Activated CD8-positive, alpha-beta memory T cell treated with anti-CD3 and anti-CD28 coated beads, Interleukin-2, amount 10 ng/mL, durations not matched to agents 7 days and 5 days (primary cell): ENCODE measurements around the gene SEC61B. TPM values are rescaled to one million over a fixed set of nuclear protein-coding genes. Genes with fewer than 3 reads are reported as not detected.
A peak's percentile ranks its signal among the peaks of the same experiment; 100 is the strongest.

Experiments
- ATAC-seq: fragments of 150-1000 bp; cut with Tn5 transposase; one replicate; pipeline ENCODE4 v1.10.0; 2021; ENCODE audit warnings: moderate library complexity
- CTCF ChIA-PET: fragments of 350-600 bp; sonication (Branson Sonifier 250); formaldehyde crosslinking; loops from one replicate; lab custom pipeline; 2021; ENCODE audit warnings: antibody characterized with exemption; lab: Charles Lee
- DNase-seq: peaks from one replicate; pipeline ENCODE4 v3.0.0-alpha.2; 2020
- H3K27ac Mint-ChIP-seq: one replicate; pipeline ENCODE4 v1.8.0; 2021; ENCODE audit warnings: mild to moderate bottlenecking, mixed read lengths
- H3K27me3 Mint-ChIP-seq: one replicate; pipeline ENCODE4 v1.8.0; 2021; ENCODE audit warnings: mixed read lengths
- H3K36me3 Mint-ChIP-seq: one replicate; pipeline ENCODE4 v1.8.0; 2021; ENCODE audit warnings: mild to moderate bottlenecking, mixed read lengths
- H3K4me1 Mint-ChIP-seq: one replicate; pipeline ENCODE4 v1.8.0; 2021; ENCODE audit warnings: mixed read lengths
- H3K4me3 Mint-ChIP-seq: one replicate; pipeline ENCODE4 v1.8.0; 2021; ENCODE audit warnings: mild to moderate bottlenecking, moderate library complexity, mixed read lengths
- H3K9me3 Mint-ChIP-seq: one replicate; pipeline ENCODE4 v1.8.0; 2022; ENCODE audit warnings: low read depth, mixed read lengths
- total RNA-seq, 2 experiments: library from RNA; stranded (reverse); gene quantifications; one replicate each; pipeline ENCODE4 v1.2.3, GENCODE V29; 2021

SEC61B gene
- total RNA-seq: 100 to 1,000 TPM; 101 to 154 TPM

DNA sequence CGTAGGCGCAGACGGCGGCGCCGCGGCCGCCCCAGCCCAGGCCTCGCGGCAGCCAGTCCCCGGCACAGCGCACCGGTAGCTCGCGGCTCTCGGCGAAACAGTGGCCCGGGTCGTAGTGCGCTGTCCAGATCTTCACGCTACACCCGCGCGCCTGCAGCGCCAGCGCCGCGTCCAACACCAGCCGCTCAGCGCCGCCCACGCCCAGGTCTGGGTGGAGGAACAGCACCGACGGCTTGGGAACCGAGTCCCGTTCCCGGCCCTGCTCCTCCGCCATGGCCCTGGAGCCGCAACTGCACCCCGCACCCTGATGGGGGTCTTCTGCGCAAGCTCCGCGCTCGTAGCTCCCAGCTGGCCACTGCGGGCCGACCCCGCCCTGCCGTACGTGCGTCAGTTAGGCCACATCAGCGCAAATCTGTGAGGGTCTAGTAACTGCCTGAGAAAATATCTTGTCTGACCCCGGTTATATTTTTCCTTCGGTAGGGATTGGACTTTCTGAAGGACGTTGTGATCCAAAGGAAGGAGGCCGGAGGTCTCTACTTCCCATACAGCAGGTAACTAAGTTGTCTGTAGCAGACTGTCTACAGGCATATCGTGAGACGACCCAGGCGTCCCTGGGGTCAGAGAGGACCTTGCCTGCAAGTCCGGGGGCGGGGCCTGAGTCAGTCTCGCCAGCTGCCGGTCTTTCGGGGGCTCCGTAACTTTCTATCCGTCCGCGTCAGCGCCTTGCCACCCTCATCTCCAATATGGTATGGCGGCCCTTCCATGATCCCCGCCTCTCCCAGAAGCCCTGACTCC, at the start of gene SEC61B, which contains the start of gene ALG2:
SEC61B (plus strand) TSS at position 662 of the 795 bp plus-strand sequence; CDS start at position 744, 82 bp downstream.
ALG2 (minus strand) TSS at position 322 of the 795 bp plus-strand sequence; CDS start at position 274, 48 bp downstream.
- no peaks in the 10 kb centered on the region for H3K27me3 Mint-ChIP-seq
- no peaks in the 10 kb centered on the region for H3K9me3 Mint-ChIP-seq
- H3K4me1 Mint-ChIP-seq: peaks cover 52% of the 10 kb centered on the region
- H3K36me3 Mint-ChIP-seq: peaks cover 35% of the 10 kb centered on the region
- peak within 1 kb of the TSS; percentile 99 for H3K4me3 Mint-ChIP-seq
- peak within 1 kb of the TSS; percentile 99 for H3K27ac Mint-ChIP-seq
- ATAC-seq (peak; percentile 92), DNase-seq (peak; percentile 96)
- CTCF ChIA-PET: interaction anchor here (0.8 to 5.4 kb wide), 14 partner anchors 8 to 223 kb away, joined by 3 to 35 read pairs (median 4); no protein-coding TSS in a partner anchor

DNA sequence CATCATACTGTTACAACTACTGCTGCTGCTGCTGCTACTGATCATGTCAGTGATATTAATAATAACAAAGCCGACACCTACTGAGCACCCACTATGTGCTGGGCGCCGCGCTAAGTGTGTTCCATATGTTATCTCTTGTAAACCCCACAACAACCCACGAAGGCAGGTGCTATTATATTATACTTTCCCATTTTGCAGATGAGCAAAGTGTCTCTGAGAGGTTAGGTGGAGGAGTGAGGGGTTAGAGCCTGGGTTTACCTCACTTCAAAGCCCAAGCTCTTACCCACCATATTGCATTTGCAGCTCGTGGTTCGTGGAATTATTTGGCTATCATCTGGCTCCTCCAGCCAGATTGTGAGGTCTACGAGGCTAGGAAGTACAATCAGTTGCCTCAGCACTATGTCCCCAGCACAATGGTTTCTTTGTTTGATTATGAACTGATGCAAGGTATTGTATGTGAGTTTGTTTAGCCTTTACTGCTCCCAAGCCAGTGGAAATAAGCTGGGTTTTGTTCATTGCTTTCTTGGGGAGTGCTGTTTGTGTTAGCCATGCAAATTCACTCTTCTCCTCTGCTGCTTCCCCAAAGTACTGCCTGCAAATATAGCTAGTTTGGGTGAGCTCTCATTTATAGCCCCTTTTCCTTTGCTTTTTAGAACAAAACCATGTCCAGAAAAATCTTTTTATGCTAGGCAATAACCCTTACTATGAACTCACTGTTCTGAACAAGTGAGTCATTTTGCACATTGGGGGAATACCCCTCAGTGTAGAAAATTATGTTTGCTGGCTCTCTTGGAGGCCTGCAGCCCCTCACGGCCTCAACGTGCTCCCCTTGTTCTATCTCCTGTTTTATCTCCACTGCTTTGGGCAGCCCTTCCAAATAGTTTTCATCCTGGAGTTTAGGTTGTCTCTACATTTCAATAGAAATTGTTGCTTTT, 48.2 kb upstream of the SEC61B start:
- no peak overlapping the region for H3K27ac Mint-ChIP-seq
- H3K36me3 Mint-ChIP-seq: no peaks in the 10 kb centered on the region
- no peaks in the 10 kb centered on the region for H3K27me3 Mint-ChIP-seq
- no peaks in the 10 kb centered on the region for H3K9me3 Mint-ChIP-seq
- ATAC-seq (peak; percentile 57), DNase-seq (no peak)
- CTCF ChIA-PET: interaction anchor here (0.7 to 2.3 kb wide), 3 partner anchors 10 to 1159 kb away, joined by 3 to 12 read pairs (median 10); no protein-coding TSS in a partner anchor
- no peak overlapping the region for H3K4me3 Mint-ChIP-seq
- peaks cover 33% of the 10 kb centered on the region for H3K4me1 Mint-ChIP-seq

DNA sequence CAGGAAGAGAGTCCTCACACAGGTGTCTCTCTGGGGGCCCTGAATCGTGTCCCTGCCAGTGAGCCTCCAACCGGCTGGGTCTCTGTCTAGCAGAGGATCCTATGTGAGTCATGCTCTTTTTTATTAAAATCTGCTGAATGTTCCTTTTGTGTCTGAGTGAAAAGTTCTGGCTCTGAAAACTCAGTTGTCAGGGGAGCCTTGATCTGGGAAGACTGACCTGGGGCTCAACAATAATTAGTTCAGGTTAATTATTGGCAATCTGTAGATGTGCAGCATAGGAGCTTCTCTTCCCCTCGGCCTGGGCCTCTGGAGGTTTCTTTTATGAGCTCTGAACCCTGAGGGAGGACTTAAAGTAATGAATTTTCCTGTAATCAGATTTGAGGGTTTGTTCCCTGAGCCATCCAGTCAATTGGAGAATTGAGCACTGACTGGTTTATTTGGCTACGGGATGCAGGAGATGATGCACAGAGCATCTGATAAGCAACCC, 45.5 kb upstream of the SEC61B start:
- no peak overlapping the region for H3K4me3 Mint-ChIP-seq
- no peaks in the 10 kb centered on the region for H3K27me3 Mint-ChIP-seq
- DNase-seq: no peak
- peaks cover 3% of the 10 kb centered on the region for H3K36me3 Mint-ChIP-seq
- no peak overlapping the region for H3K27ac Mint-ChIP-seq
- H3K9me3 Mint-ChIP-seq: no peaks in the 10 kb centered on the region
- ATAC-seq: no peak
- CTCF ChIA-PET: interaction anchor here (0.9 to 1.9 kb wide), 5 partner anchors 8 to 55 kb away, joined by 4 to 10 read pairs (median 5); no protein-coding TSS in a partner anchor
- H3K4me1 Mint-ChIP-seq: peaks cover 57% of the 10 kb centered on the region

DNA sequence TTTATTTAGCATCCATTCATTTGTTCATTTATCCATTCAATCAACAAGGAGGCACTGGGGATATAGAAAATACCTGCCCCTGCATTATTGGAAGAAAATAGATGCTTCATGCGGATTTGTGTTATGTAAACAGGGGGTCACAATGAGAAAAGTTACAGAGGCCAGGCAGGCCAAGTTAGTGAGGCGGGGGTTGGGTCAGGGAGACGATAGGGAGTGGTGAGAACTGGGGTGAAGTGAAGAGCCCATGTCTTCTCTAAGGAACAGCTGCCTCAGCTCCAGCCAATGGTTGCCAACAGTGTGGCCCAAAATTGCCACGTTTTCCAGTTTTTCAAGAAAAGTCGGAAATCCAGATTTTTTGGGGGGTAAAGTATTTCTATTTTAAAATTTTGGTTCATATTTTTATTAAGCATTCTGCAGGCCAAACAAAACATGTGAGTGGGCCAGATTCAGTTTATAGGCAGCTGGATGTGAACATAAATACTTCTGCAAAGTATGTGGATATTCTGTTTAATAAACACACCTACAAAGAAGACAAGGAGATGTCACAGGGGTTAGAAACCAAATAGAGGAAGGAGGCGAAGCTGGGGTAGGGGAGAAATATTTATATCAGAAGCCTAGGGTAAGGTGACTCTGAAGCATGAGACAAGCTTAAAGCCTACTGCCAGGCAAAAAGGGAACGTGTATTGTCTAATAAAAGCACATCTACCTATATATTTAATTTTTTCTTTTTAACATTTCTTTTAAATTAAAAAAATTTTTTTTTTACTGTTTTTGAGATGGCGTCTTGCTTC, 44.3 kb upstream of the SEC61B start:
- H3K9me3 Mint-ChIP-seq: no peaks in the 10 kb centered on the region
- ATAC-seq (no peak), DNase-seq (no peak)
- no peak overlapping the region for H3K27ac Mint-ChIP-seq
- no peaks in the 10 kb centered on the region for H3K27me3 Mint-ChIP-seq
- CTCF ChIA-PET: interaction anchor here (0.6 to 1.8 kb wide), 6 partner anchors 10 to 417 kb away, joined by 3 to 5 read pairs (median 4); no protein-coding TSS in a partner anchor
- peaks cover 3% of the 10 kb centered on the region for H3K36me3 Mint-ChIP-seq
- H3K4me1 Mint-ChIP-seq: peaks cover 68% of the 10 kb centered on the region
- H3K4me3 Mint-ChIP-seq: no peak overlapping the region

DNA sequence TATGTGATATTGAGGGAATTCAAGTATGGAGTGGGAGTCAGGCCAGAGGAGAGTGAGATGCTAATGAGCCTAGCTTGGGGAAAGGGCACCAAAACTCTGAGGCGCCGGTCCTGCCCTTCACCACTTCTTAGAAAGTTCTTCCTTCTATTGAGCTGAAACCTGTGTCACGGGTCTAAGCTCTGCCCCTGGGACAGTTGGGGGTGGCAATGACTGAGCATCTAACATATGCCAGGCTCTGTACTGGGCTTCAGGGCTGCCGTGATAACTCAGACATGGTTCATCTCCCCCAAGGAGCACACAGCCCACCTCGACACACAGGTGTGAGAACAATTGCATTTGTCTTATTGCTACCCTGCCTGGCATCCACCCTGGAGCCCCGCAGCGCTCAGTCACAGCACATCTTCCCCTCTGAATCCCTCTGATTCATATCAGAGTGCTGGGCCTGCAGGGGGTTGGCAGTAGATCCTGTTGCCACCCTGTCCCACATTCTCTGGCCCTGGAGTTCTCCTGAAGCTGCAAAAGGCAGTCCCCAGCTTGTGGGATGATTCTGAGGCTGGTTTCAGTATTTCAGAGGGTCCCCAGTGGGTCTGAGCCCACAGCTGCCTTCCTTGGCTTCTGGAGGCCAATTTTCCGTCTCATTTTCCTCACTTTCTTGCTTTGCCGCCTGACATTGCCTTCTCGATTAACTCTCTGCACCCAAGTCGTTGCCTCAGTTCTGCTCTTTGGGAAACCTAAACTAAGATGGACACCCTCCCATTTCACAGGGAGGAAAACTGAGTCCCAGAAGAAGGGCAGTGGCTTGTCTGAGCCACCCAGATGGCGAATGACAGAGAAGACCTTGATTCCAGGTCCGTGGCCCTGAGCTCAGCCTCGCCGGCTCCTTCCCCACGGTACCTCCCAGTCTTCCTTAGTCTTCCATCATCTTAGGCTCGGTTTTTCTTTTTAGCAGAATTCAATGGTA, 42.9 kb upstream of the SEC61B start:
- no peaks in the 10 kb centered on the region for H3K27me3 Mint-ChIP-seq
- no peak overlapping the region for H3K4me3 Mint-ChIP-seq
- CTCF ChIA-PET: interaction anchor here (0.6 to 1.8 kb wide), 3 partner anchors 15 to 415 kb away, joined by 3 to 4 read pairs (median 4); no protein-coding TSS in a partner anchor
- H3K9me3 Mint-ChIP-seq: no peaks in the 10 kb centered on the region
- ATAC-seq (no peak), DNase-seq (no peak)
- peaks cover 70% of the 10 kb centered on the region for H3K4me1 Mint-ChIP-seq
- H3K27ac Mint-ChIP-seq: no peak overlapping the region
- peaks cover 3% of the 10 kb centered on the region for H3K36me3 Mint-ChIP-seq

DNA sequence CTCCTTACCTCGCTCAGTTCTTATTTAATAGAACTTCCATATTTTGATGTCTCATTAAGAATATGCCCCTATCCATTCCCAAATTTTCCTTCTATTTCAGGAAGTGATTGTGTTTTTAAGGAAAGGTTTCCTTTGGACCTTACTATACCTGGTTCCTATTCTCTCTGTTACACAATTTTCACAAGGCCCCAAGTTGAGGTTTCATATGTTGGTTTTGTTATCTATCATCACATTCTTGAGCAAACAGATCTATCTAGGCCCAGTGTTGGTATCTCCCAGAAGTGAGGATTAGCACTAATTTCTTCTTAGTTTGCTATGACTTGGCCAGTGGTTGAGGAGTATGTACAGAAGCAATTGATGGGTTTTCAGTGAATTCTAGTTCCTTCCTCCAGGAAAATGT, 41.9 kb upstream of the SEC61B start:
- peaks cover 3% of the 10 kb centered on the region for H3K36me3 Mint-ChIP-seq
- H3K27ac Mint-ChIP-seq: peak overlapping the region; percentile 71
- CTCF ChIA-PET: no interaction called here
- peaks cover 76% of the 10 kb centered on the region for H3K4me1 Mint-ChIP-seq
- H3K4me3 Mint-ChIP-seq: no peak overlapping the region
- ATAC-seq: peak; percentile 64
- DNase-seq: no peak
- H3K27me3 Mint-ChIP-seq: no peaks in the 10 kb centered on the region
- no peaks in the 10 kb centered on the region for H3K9me3 Mint-ChIP-seq

DNA sequence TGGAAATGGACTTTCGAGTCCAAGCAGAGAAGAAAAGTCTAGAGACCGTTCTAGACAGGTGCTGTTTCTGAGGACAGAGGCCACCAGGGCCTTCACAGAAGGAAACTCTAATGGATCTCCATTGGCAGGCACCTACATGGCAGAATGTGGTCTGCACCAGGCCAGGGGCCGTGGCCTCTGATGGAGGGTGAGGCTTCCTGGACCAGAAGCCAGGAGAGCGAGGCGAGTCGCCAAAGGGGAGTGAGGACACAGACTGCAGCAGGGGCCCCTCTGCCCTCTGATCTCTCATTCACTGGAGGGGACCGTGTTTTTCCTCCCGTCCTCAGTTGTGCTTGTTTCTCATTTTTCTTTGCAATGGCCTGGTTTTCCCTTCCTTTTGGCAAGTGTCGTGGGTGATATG, 41.4 kb upstream of the SEC61B start:
- Mint-ChIP-seq H3K36me3 (peaks cover 3% of the 10 kb centered on the region), H3K27ac (peak overlapping the region; percentile 71), H3K9me3 (no peaks in the 10 kb centered on the region), H3K27me3 (no peaks in the 10 kb centered on the region), H3K4me3 (no peak overlapping the region), H3K4me1 (peaks cover 74% of the 10 kb centered on the region)
- CTCF ChIA-PET: interaction anchor here (6.1 kb wide), 1 partner anchor 14 kb away, joined by 38 read pairs; no protein-coding TSS in a partner anchor
- ATAC-seq: peak; percentile 9
- DNase-seq: no peak

DNA sequence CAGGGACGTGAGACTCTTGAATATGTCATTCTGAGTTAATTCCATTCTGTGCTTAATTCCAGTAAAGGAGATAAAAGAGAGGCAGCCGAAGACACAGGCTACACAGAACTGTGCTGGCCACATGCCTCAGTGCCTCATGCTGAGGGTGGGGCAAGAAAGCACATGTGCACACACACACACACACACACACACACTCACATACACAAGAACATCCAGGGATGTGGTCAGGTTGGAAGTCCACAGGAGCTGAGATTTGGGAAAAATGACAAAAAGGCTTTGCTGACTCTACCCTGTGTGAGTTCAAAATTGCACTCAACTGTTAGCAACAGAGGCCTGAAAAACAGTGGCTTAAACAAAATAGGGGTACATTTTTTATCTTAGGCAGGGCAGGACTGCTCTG, 40.9 kb upstream of the SEC61B start:
- CTCF ChIA-PET: interaction anchor here (0.8 to 6.1 kb wide), 5 partner anchors 12 to 253 kb away, joined by 3 to 38 read pairs (median 7); no protein-coding TSS in a partner anchor

DNA sequence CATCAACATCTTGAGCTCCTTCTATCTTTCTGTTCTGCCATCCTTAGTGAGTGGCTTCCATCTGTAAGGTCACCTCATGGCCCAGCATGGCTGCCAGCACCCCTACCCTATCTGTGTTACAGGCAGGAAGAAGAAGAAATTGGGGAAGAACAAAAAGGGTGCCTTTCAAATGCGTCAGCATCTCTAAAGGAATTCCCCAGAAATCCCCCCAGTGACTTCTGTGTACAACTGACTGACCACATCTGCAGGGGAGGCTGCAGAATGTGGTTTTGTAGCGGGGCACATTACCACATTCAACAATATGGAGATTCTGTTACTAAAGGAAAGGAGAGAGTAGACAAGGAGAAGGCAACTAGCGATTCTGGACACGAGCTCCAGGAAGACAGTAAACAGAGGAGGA, 40.5 kb upstream of the SEC61B start:
- peak; percentile 69 for DNase-seq
- H3K4me1 Mint-ChIP-seq: peaks cover 70% of the 10 kb centered on the region
- H3K27me3 Mint-ChIP-seq: no peaks in the 10 kb centered on the region
- H3K4me3 Mint-ChIP-seq: peak overlapping the region; percentile 8
- H3K36me3 Mint-ChIP-seq: peaks cover 3% of the 10 kb centered on the region
- no peaks in the 10 kb centered on the region for H3K9me3 Mint-ChIP-seq
- ATAC-seq: peak; percentile 27
- CTCF ChIA-PET: interaction anchor here (0.8 to 6.1 kb wide), 10 partner anchors 11 to 253 kb away, joined by 3 to 38 read pairs (median 4); partner anchors contain the start of gene SEC61B
- H3K27ac Mint-ChIP-seq: peak overlapping the region; percentile 71

More for the DNA sequence above, 40.9 kb upstream of the SEC61B start:
- no peak for ATAC-seq
- Mint-ChIP-seq H3K27me3 (no peaks in the 10 kb centered on the region), H3K4me3 (no peak overlapping the region), H3K4me1 (peaks cover 74% of the 10 kb centered on the region), H3K36me3 (peaks cover 3% of the 10 kb centered on the region), H3K27ac (peak overlapping the region; percentile 71), H3K9me3 (no peaks in the 10 kb centered on the region)
- no peak for DNase-seq

DNA sequence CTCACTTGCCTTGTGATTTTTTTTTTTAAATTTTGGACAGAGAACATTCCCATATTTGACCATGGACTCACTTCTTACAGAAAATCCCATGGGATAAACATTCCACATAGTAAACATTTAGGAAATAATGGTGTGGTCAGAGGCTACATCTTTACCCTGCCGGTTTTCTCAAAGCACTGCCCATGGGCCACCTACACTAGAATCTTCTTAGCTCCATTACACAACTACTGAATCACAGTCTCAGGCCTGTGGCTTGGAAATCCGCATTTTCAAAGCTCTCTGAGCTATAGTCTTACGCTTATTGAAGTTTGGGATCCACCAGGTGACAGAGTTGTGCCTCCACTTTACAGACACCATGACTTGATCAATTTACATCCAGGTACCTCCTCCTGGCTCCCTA, 39.7 kb upstream of the SEC61B start:
- H3K27ac Mint-ChIP-seq: no peak overlapping the region
- peaks cover 3% of the 10 kb centered on the region for H3K36me3 Mint-ChIP-seq
- no peak overlapping the region for H3K4me3 Mint-ChIP-seq
- H3K9me3 Mint-ChIP-seq: no peaks in the 10 kb centered on the region
- H3K27me3 Mint-ChIP-seq: no peaks in the 10 kb centered on the region
- peaks cover 71% of the 10 kb centered on the region for H3K4me1 Mint-ChIP-seq
- no peak for ATAC-seq
- DNase-seq: no peak
- CTCF ChIA-PET: interaction anchor here (0.8 to 6.1 kb wide), 12 partner anchors 11 to 183 kb away, joined by 3 to 38 read pairs (median 4); partner anchors contain the start of gene SEC61B

DNA sequence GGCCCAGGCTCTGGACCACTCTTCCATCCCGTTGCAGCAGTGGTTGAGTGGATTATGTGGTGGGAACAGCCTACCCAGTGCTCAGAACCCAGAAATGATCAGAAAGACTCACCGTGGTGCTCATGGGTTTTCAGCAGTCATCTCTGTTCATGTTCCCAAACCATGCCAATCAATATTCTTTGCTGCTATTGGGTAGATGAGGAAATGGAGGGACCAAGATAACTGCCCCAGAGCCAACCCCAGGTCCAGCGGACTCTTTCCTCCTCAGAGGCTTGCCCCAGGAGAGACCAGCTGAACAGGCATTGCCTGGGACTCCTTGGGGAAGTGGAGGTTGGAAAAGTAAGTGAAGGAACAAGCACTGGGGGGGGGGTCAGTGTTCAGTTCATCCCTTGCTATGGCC, 38.5 kb upstream of the SEC61B start:
- H3K36me3 Mint-ChIP-seq: peaks cover 3% of the 10 kb centered on the region
- H3K27me3 Mint-ChIP-seq: no peaks in the 10 kb centered on the region
- peaks cover 69% of the 10 kb centered on the region for H3K4me1 Mint-ChIP-seq
- ATAC-seq: no peak
- CTCF ChIA-PET: interaction anchor here (0.9 to 6.1 kb wide), 11 partner anchors 8 to 1415 kb away, joined by 3 to 38 read pairs (median 4); no protein-coding TSS in a partner anchor
- DNase-seq: no peak
- no peak overlapping the region for H3K4me3 Mint-ChIP-seq
- no peaks in the 10 kb centered on the region for H3K9me3 Mint-ChIP-seq
- peak overlapping the region; percentile 88 for H3K27ac Mint-ChIP-seq
